Transverse colon (tissue), 4 donors: ENCODE results near the gene PLEKHM2. TPM values are rescaled to one million over a fixed set of nuclear protein-coding genes. Genes with fewer than 3 reads are reported as not detected.

ENCODE experiments used
- DNase-seq: peaks from one replicate; pipeline ENCODE4 v3.0.0-alpha.2; 2019
- H3K27ac ChIP-seq, 4 donors: fragments of 200-600 bp; sonication (generic); 2 replicates each; pipeline ENCODE4 v1.5.1; 2016 to 2018; ENCODE audit warnings: inconsistent platforms in 4 of 4
- H3K27me3 ChIP-seq: fragments of 200-600 bp; sonication (generic); 2 replicates; pipeline ENCODE4 v1.5.1; 2017; ENCODE audit warnings: inconsistent platforms
- H3K36me3 ChIP-seq, 4 donors: fragments of 200-600 bp; sonication (generic); 2 replicates each; pipeline ENCODE4 v1.5.1; 2017 to 2019; ENCODE audit warnings: inconsistent platforms in 4 of 4
- H3K4me1 ChIP-seq, 4 donors: fragments of 200-600 bp; sonication (generic); 2 replicates each; pipeline ENCODE4 v1.5.1; 2017 to 2020; ENCODE audit warnings: inconsistent platforms in 4 of 4
- H3K4me3 ChIP-seq, 4 donors: fragments of 200-600 bp; sonication (generic); 1 replicate in 1 of 4; 2 replicates in 3 of 4; pipeline versions ENCODE4 v1.5.1 to v1.6.1; 2017 to 2019; ENCODE audit warnings: inconsistent platforms in 4 of 4
- H3K9me3 ChIP-seq, 2 donors: fragments of 200-600 bp; sonication (generic); 2 replicates each; pipeline ENCODE4 v1.5.1; 2017 to 2019; ENCODE audit warnings: inconsistent platforms in 2 of 2
- EP300 ChIP-seq: sonication (generic); formaldehyde crosslinking; IDR thresholded peaks from one replicate; pipeline ENCODE4 v1.6.1; 2017; ENCODE audit warnings: antibody characterized with exemption, low read depth
- POLR2A ChIP-seq: fragments of 450-650 bp; IDR thresholded peaks from one replicate; pipeline ENCODE4 v1.6.1; 2016; ENCODE audit warnings: antibody characterized with exemption, mild to moderate bottlenecking, moderate library complexity
- POLR2AphosphoS5 ChIP-seq, 3 donors: sonication (generic); formaldehyde crosslinking; IDR thresholded peaks; one replicate each; pipeline ENCODE4 v1.6.1; 2016; ENCODE audit warnings: antibody characterized with exemption in 3 of 3
- WGBS, 2 donors: methylation state at CpG; one replicate each; pipeline ENCODE4 v1.1.5; 2018; ENCODE audit warnings: low coverage in 1 of 2; 5-methylcytosine and 5-hydroxymethylcytosine counted together
- in situ Hi-C, 4 donors: fragments of 200-750 bp; cut with MboI; loops; one replicate each; pipeline versions ENCODE4 v1.15.0 to v1.15.1; 2017; ENCODE audit warnings: low sequenced_read_pairs in 3 of 4, low pct_ligation_motif_present in 1 of 4, low pct_unique_long_range_greater_than_20kb in 1 of 4
- intact Hi-C: fragments of 100-400 bp; cut with DNase I; formaldehyde crosslinking; loops from one replicate; pipeline ENCODE4 v1.15.1; 2023; ENCODE audit warnings: low total_unique reads
- total RNA-seq, 4 donors: library from RNA; depleted of rRNA; stranded (reverse); fragments of >200 nt; gene quantifications; one replicate each; pipeline ENCODE4 v1.1.0, GENCODE V29; 2016
- TF ChIP-seq, protein P1 (sequence below), 5 experiments: fragments of 200-600 bp in 3 of 5; fragments of 450-650 bp in 2 of 5; sonication (generic) in 3 of 5; IDR thresholded peaks; 1 replicate in 2 of 5; 2 replicates in 3 of 5; pipeline ENCODE4 v1.5.1; 2016 to 2017; ENCODE audit warnings: antibody characterized with exemption in 5 of 5, inconsistent platforms in 3 of 5, mild to moderate bottlenecking in 2 of 5, moderate library complexity in 1 of 5

Gene PLEKHM2
- total RNA-seq, 4 donors from 2014 or later, result 27.7 to 40.3 (median 33.0) TPM

DNA sequence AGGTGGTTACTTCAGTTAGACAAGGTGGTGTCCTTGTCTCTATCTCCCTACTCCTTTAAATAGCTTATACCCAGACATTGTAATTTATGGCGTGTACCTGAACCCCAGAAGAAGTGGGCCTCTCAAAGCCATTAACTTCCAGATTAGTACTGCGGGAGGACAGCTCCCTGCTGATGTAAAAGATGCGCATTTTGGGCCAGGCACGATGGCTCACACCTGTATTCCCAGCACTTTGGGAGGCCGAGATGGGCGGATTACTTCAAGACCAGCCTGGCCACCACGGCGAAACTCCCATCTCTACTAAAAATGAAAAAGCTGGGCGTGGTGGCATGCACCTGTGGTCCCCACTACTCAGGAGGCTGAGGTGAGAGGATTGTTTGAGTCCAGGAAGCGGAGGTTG, 15.0 kb upstream of the PLEKHM2 start:
- in situ Hi-C loops (no loop called here), intact Hi-C loops (no loop called here)
- Histone ChIP-seq H3K27me3 (no peaks in the 10 kb centered on the region), H3K4me3 (no peak overlapping the region), H3K4me1 (peaks cover 0 to 10% (median 2%) of the 10 kb centered on the region in 4 donors), H3K9me3 (no peaks in the 10 kb centered on the region), H3K27ac (no peak overlapping the region), H3K36me3 (no peaks in the 10 kb centered on the region)
- TF ChIP-seq POLR2A, result no peak
- no peak for TF ChIP-seq POLR2AphosphoS5 (IDR thresholded peaks at IDR 0.05)
- TF ChIP-seq, protein P1, sequence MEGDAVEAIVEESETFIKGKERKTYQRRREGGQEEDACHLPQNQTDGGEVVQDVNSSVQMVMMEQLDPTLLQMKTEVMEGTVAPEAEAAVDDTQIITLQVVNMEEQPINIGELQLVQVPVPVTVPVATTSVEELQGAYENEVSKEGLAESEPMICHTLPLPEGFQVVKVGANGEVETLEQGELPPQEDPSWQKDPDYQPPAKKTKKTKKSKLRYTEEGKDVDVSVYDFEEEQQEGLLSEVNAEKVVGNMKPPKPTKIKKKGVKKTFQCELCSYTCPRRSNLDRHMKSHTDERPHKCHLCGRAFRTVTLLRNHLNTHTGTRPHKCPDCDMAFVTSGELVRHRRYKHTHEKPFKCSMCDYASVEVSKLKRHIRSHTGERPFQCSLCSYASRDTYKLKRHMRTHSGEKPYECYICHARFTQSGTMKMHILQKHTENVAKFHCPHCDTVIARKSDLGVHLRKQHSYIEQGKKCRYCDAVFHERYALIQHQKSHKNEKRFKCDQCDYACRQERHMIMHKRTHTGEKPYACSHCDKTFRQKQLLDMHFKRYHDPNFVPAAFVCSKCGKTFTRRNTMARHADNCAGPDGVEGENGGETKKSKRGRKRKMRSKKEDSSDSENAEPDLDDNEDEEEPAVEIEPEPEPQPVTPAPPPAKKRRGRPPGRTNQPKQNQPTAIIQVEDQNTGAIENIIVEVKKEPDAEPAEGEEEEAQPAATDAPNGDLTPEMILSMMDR (IDR thresholded peaks at IDR 0.05), result no peak
- TF ChIP-seq EP300, result no peak
- no peak for DNase-seq
- WGBS, 2 donors, result 93 to 100% methylated on average over 1 to 10 of the region's 10 CpGs

DNA sequence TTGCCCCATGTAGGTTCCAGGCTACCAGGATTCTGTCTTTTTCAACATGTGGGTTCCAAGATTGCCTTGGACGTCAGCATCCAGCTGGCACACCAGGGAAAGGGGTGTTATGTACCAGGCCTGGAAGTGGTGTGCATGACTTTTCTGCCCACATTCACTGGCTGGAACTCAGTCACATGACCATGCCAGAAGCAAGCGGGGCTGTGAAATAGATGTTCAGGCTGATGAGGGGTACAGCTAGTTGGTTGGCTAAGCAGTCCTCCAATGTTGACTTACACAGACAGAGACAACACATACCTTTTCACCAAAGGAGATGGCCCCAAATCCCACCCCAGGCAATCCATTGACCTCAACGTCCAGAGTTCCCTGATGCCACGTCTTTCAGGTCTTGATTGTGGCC, 14.3 kb upstream of the PLEKHM2 start:
- H3K9me3 ChIP-seq, result no peaks in the 10 kb centered on the region
- no peak overlapping the region for H3K4me3 ChIP-seq
- TF ChIP-seq POLR2AphosphoS5 (IDR thresholded peaks at IDR 0.05), result no peak
- no peak for TF ChIP-seq EP300
- TF ChIP-seq POLR2A, result no peak
- TF ChIP-seq, protein P1 (IDR thresholded peaks at IDR 0.05), result no peak
- no peaks in the 10 kb centered on the region for H3K36me3 ChIP-seq
- H3K4me1 ChIP-seq, result peaks cover 0 to 10% (median 2%) of the 10 kb centered on the region in 4 donors
- no peak for DNase-seq
- H3K27me3 ChIP-seq, result no peaks in the 10 kb centered on the region
- in situ Hi-C loops (no loop called here), intact Hi-C loops (no loop called here)
- no peak overlapping the region for H3K27ac ChIP-seq
- WGBS, 2 donors, result 80 to 83% methylated on average over 1 to 4 of the region's 4 CpGs

DNA sequence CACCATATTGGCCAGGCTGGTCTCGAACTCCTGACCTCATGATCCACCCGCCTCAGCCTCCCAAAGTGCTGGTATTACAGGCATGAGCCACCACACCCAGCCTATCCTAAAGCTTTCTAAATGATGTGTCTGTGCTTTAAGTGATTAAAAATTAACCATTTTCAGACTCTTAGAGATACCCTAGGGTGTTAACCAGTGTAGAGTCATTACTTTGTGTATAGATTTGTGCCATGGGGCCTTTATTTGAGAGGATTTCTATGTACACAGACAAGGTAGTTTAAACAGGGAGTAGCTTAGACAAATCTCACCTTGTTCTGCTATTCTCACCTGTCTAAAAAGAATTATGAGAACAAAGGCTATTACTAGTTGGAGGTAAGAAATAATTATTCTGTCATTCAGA, 12.7 kb upstream of the PLEKHM2 start:
- no peak for TF ChIP-seq EP300
- TF ChIP-seq, protein P1 (IDR thresholded peaks at IDR 0.05), result no peak
- no peak for TF ChIP-seq POLR2AphosphoS5 (IDR thresholded peaks at IDR 0.05)
- TF ChIP-seq POLR2A, result no peak
- Histone ChIP-seq H3K36me3 (no peaks in the 10 kb centered on the region), H3K4me3 (no peak overlapping the region), H3K27me3 (no peaks in the 10 kb centered on the region), H3K27ac (no peak overlapping the region), H3K4me1 (peaks cover 0 to 10% (median 2%) of the 10 kb centered on the region in 4 donors), H3K9me3 (no peaks in the 10 kb centered on the region)
- in situ Hi-C loops, result no loop called here
- WGBS, 2 donors, result 44% methylated on average over 2 of the region's 2 CpGs; no CpG with 5 or more reads in 1 of the 2 donors
- intact Hi-C loops, result no loop called here
- DNase-seq, result no peak

DNA sequence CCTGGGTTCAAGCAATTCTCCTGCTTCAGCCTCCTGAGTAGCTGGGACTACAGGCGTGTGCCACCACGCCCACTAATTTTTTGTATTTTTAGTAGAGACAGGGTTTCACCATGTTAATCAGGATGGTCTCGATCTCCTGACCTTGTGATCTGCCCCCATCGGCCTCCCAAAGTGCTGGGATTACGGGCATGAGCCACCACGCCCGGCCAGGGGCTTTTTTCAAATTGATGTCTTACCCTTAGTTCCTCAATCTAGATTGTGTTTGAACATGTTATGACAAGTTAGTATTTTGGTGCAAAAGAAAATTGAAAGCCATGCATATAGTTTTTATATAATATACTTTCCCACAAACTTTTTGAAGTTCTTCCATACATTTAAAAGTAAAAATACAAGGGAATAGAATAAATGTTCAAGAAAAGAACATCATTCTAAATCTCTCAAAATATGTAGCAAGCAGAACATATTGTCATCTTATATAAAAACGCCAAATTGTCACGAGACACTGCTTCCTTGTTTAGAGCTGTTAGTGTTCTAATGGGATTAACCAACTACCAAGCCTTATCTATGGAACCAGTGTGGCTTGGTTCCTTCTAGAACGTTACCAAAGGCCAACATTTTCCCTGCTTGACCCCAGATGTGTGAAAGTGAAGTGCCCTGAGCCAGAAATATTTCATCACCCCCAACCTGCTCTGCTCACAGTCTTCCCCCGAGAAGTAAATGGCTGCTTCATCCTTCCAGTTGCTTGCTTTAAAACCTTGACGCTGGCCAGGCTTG, 9.5 kb upstream of the PLEKHM2 start:
- Histone ChIP-seq H3K4me1 (no peaks in the 10 kb centered on the region), H3K4me3 (no peak overlapping the region), H3K36me3 (no peaks in the 10 kb centered on the region), H3K27me3 (no peaks in the 10 kb centered on the region), H3K27ac (no peak overlapping the region), H3K9me3 (no peaks in the 10 kb centered on the region)
- DNase-seq, result no peak
- TF ChIP-seq POLR2AphosphoS5 (IDR thresholded peaks at IDR 0.05) (no peak), EP300 (no peak), POLR2A (no peak)
- TF ChIP-seq, protein P1 (IDR thresholded peaks at IDR 0.05), result no peak
- in situ Hi-C loops, result no loop called here
- intact Hi-C loops, result no loop called here
- WGBS, 2 donors, result 57 to 69% methylated on average over 10 to 12 of the region's 12 CpGs
